Pancreas (tissue), 10 donors: ENCODE results near the gene NEDD9. TPM values are rescaled to one million over a fixed set of nuclear protein-coding genes. Genes with fewer than 3 reads are reported as not detected.

Experiments
- ATAC-seq, 4 donors: fragments of 200-7000 bp; cut with Tn5 transposase; one replicate each; pipeline versions ENCODE4 v1.8.0 to v1.9.1; 2020; ENCODE audit warnings: mild to moderate bottlenecking in 4 of 4, moderate library complexity in 4 of 4
- DNase-seq, 6 donors: peaks; one replicate each; pipeline ENCODE4 v3.0.0-alpha.2; 2020
- FAIRE-seq: peaks from 2 replicates; lab custom pipeline; 2012; peaks lifted over from hg19 to GRCh38; lab: Jason Lieb, UNC
- H3K27ac ChIP-seq, 4 donors: fragments of 200-600 bp; sonication (generic); 1 replicate in 3 of 4; 2 replicates in 1 of 4; pipeline versions ENCODE4 v1.5.0 to v1.8.0; 2020
- H3K27me3 ChIP-seq, 4 donors: fragments of 200-600 bp; one replicate each; pipeline ENCODE4 v1.8.0; 2021
- H3K36me3 ChIP-seq, 3 donors: fragments of 200-600 bp; sonication (generic) in 1 of 3; one replicate each; pipeline versions ENCODE4 v1.5.0 to v1.8.0; 2020 to 2021
- H3K4me1 ChIP-seq, 3 donors: fragments of 200-600 bp; one replicate each; pipeline ENCODE4 v1.8.0; 2021
- H3K4me3 ChIP-seq, 4 donors: fragments of 200-600 bp; sonication (generic) in 2 of 4; one replicate each; pipeline versions ENCODE4 v1.5.0 to v1.8.0; 2020 to 2021
- H3K9me3 ChIP-seq, 4 donors: fragments of 200-600 bp; one replicate each; pipeline ENCODE4 v1.8.0; 2021
- CTCF ChIP-seq, 4 donors: fragments of 200-600 bp; sonication (generic) in 3 of 4; IDR thresholded peaks; one replicate each; pipeline versions ENCODE4 v1.5.0 to v1.8.0; 2021; ENCODE audit warnings: antibody characterized with exemption in 4 of 4
- WGBS, 2 donors: extraction: QIAGEN DNeasy Blood & Tissue Kit; methylation state at CpG; one replicate each; pipeline ENCODE4 v1.1.7; 2013; 5-methylcytosine and 5-hydroxymethylcytosine counted together
- intact Hi-C, 3 donors: fragments of 100-400 bp; cut with DNase I; formaldehyde crosslinking; loops; one replicate each; pipeline versions ENCODE4 v1.11.1 to v1.14.2; 2022
- polyA plus RNA-seq, 2 donors: library from polyadenylated mRNA; stranded (reverse); fragments of 200-250 nt; gene quantifications; one replicate each; pipeline ENCODE4 v1.2.3, GENCODE V29; 2013
- total RNA-seq, 6 donors: library from RNA; stranded (reverse); fragmentation: NEBNext Ultra II Directional in 4 of 6; extraction: Animal tissue kit (Norgen Biotek cat#: 25700) in 4 of 6; gene quantifications; one replicate each; pipeline versions ENCODE4 v1.2.1 to v1.2.4, GENCODE V29; 2021 to 2023
- donor health status: healthy with polysubstance abuse.
- donor health status: DM: no; HTN: no; CAD: no; lungs with moderate emphysema.
- donor health status: DM: no; HTN: no; CAD: no.
- donor health status: control.
- donor health status: control.
- donor health status: Bipolar disorder and iron deficiency.
- donor health status: DM: yes; HTN: yes; CAD: no.
- donor health status: DM: no; HTN: no; CAD: no.
- donor health status: DM: no; HTN: no; CAD: no.
- donor health status: DM: yes; HTN: yes; CAD: no.

The NEDD9 gene
- total and polyA plus RNA-seq, 8 donors: 4.8 to 13.2 (median 8.3) TPM

DNA sequence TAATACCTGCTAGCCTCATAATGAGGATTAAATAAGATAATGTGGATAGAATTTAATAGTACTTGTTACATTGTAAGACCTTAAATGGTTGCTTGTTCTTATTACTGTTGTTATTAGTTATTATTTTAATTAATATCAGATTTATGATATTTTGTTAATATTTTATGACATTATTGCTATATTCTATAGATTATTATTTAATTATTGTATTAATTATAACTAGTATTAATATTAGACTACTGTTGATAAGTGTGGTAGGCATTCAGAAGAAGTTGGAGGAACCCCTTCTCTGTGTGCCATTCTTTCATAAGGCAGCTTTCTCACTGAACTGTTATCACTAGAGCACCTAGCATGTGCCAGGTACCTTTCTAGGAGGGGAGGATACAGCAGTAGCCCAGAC, 2.6 kb upstream of the NEDD9 start:
- DNase-seq: no peak
- Histone ChIP-seq H3K4me3 (no peak overlapping the region), H3K27ac (no peak overlapping the region), H3K4me1 (peaks cover 0 to 8% (median 0%) of the 10 kb centered on the region in 3 donors), H3K36me3 (no peaks in the 10 kb centered on the region), H3K27me3 (no peaks in the 10 kb centered on the region), H3K9me3 (no peaks in the 10 kb centered on the region)
- no peak for TF ChIP-seq CTCF (IDR thresholded peaks at IDR 0.05)
- intact Hi-C loops: no loop called here
- FAIRE-seq: no peak
- no peak for ATAC-seq

- no peak for FAIRE-seq
- 81 to 83% methylated on average over 11 of the region's 11 CpGs for WGBS, 2 donors
- peaks cover 0 to 8% (median 0%) of the 10 kb centered on the region in 3 donors for H3K4me1 ChIP-seq
- H3K36me3 ChIP-seq: no peaks in the 10 kb centered on the region
- no peak for TF ChIP-seq CTCF (IDR thresholded peaks at IDR 0.05)
- intact Hi-C loops: no loop called here
- H3K4me3 ChIP-seq: no peak overlapping the region
- no peak for ATAC-seq
- no peaks in the 10 kb centered on the region for H3K27me3 ChIP-seq
- DNase-seq: no peak
- H3K27ac ChIP-seq: peak overlapping the region in 2 of 4 donors; percentile 91 to 93
- no peaks in the 10 kb centered on the region for H3K9me3 ChIP-seq
Measured at GRCh38 chr6:11233673-11234573, 1.5 kb upstream of the NEDD9 start.

DNA sequence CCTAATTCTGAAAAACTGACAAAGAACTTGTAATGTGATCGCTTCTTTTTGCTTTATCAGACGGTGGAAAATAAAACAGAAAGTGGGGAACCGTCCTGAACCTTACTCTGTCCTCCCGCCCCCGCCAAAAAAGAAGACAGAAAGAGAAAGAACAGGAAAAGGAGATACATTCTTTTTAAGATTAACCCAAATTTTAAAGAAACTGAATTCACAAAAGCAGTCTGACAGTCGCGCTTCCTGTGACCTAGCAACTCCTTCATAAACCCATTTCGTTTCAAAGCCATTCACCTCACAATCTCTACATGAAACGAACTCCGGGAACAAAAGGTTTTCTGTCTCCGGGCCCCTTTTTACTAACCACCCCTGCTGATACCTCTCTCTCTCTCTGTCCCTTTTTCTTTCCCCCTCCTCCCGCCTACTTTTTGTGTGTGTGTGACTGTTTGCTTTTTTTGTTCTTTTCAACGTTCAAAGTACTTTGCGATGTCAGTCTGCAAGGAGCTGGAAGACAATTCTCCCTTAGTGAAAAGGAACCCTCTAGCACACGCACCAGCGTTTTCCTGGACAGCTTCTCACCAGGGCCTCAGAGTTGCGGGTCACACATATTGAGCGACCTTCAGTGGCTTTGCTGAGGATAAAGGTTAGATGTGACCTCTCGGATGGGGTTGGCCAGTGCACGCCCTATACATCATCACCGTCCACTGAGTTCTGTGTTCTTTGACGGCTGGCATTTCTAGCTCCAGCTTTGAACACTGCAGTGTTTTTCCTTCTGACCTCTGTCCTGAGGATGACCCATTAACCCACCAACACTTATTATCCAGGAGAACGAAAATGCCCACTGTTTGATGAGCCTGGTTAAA, 530 bp upstream of the NEDD9 start:
- intact Hi-C loops: no loop called here
- no peak for DNase-seq
- TF ChIP-seq CTCF (IDR thresholded peaks at IDR 0.05): no peak
- no peaks in the 10 kb centered on the region for H3K27me3 ChIP-seq
- H3K36me3 ChIP-seq: no peaks in the 10 kb centered on the region
- WGBS, 2 donors: 7 to 8% methylated on average over 23 of the region's 23 CpGs
- H3K4me3 ChIP-seq: peak overlapping the region; percentile 32 to 58 (median 48)
- ATAC-seq: peak; percentile 13 to 38 (median 20)
- no peak for FAIRE-seq
- peak overlapping the region; percentile 39 to 93 (median 74) for H3K27ac ChIP-seq
- peaks cover 0 to 8% (median 0%) of the 10 kb centered on the region in 3 donors for H3K4me1 ChIP-seq
- no peaks in the 10 kb centered on the region for H3K9me3 ChIP-seq

- peak in 2 of 4 donors; percentile 8 to 62 for ATAC-seq
- Histone ChIP-seq H3K4me1 (peaks cover 0 to 11% (median 0%) of the 10 kb centered on the region in 3 donors), H3K27ac (peak overlapping the region; percentile 39 to 93 (median 74)), H3K27me3 (no peaks in the 10 kb centered on the region), H3K36me3 (no peaks in the 10 kb centered on the region), H3K4me3 (peak overlapping the region; percentile 32 to 58 (median 48)), H3K9me3 (no peaks in the 10 kb centered on the region)
- FAIRE-seq: no peak
- no peak for DNase-seq
- 15 to 21% methylated on average over 6 of the region's 6 CpGs for WGBS, 2 donors
- TF ChIP-seq CTCF (IDR thresholded peaks at IDR 0.05): no peak
- intact Hi-C loops: no loop called here
Measured at GRCh38 chr6:11231564-11232192, 790 bp downstream of the NEDD9 start.
